ENCODE data around the gene PHYHD1. TPM values are rescaled to one million over a fixed set of nuclear protein-coding genes. Genes with fewer than 3 reads are reported as not detected.
A peak's percentile ranks its signal among the peaks of the same experiment; 100 is the strongest.

The PHYHD1 gene
- total RNA-seq, 2 donors from 2014 or later, result 36.4 to 50.9 TPM

- Histone ChIP-seq H3K27ac (peak overlapping the region; percentile 69 to 70), H3K4me3 (no peak overlapping the region)
- intact Hi-C loops (cut with DNase I), result no loop called here
Observed at GRCh38 chr9:128910906-128911305, 9.9 kb upstream of the PHYHD1 start.

DNA sequence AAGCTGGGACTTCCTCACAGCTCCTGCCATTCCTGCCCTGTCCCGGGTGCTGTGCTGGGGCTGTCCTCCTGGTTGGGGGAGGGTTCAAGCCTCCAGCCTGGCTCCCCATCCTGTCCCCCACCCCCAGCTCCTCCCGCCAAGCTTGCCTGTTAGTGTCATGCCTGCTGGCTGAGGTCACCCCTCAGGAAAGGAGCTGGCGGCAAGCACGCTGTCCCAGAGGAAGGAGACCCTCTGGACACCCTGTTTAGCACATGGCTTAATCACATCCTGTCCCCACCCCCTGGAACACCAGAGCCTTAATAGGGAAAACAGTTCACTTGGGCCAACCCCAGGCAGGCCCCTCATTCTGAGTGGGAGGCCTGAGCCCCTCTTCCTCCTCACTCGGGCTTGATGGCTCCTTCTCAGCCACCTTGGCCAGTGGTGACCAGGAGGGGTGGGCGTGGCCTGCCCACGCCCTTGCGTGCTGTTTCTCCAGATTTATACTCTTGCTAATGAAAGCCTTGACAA lies 9.2 kb upstream of the PHYHD1 start:
- peaks cover 35% of the 10 kb centered on the region for H3K4me1 ChIP-seq (replicated peaks)
- no peaks in the 10 kb centered on the region for H3K27me3 ChIP-seq (replicated peaks; ENCODE audit: insufficient read depth)
- H3K27ac ChIP-seq, result peak overlapping the region; percentile 69 to 70
- WGBS, result 37% methylated on average over 7 of the region's 8 CpGs
- peak; percentile 29 for TF ChIP-seq POLR2AphosphoS5 (IDR thresholded peaks at IDR 0.05)
- TF ChIP-seq, protein P1, sequence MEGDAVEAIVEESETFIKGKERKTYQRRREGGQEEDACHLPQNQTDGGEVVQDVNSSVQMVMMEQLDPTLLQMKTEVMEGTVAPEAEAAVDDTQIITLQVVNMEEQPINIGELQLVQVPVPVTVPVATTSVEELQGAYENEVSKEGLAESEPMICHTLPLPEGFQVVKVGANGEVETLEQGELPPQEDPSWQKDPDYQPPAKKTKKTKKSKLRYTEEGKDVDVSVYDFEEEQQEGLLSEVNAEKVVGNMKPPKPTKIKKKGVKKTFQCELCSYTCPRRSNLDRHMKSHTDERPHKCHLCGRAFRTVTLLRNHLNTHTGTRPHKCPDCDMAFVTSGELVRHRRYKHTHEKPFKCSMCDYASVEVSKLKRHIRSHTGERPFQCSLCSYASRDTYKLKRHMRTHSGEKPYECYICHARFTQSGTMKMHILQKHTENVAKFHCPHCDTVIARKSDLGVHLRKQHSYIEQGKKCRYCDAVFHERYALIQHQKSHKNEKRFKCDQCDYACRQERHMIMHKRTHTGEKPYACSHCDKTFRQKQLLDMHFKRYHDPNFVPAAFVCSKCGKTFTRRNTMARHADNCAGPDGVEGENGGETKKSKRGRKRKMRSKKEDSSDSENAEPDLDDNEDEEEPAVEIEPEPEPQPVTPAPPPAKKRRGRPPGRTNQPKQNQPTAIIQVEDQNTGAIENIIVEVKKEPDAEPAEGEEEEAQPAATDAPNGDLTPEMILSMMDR (IDR thresholded peaks at IDR 0.05), result no peak
- DNase-seq (ENCODE audit: low spot score), result no peak
- no peaks in the 10 kb centered on the region for H3K9me3 ChIP-seq
- intact Hi-C loops (cut with DNase I), result no loop called here
- no peak overlapping the region for H3K4me3 ChIP-seq
- H3K36me3 ChIP-seq, result peaks cover 15 to 20% of the 10 kb centered on the region in 2 donors

More at GRCh38 chr9:128910906-128911305, 9.9 kb upstream of the PHYHD1 start:
- Histone ChIP-seq H3K9me3 (no peaks in the 10 kb centered on the region), H3K27me3 (replicated peaks; ENCODE audit: insufficient read depth) (no peaks in the 10 kb centered on the region), H3K4me1 (replicated peaks) (peaks cover 28% of the 10 kb centered on the region), H3K36me3 (peaks cover 15 to 20% of the 10 kb centered on the region in 2 donors)
- WGBS, result 88% methylated on average over 6 of the region's 6 CpGs
- TF ChIP-seq POLR2A (IDR thresholded peaks at IDR 0.05) (no peak), POLR2AphosphoS5 (IDR thresholded peaks at IDR 0.05) (no peak)
- TF ChIP-seq, protein P1 (IDR thresholded peaks at IDR 0.05), result no peak
- DNase-seq (ENCODE audit: low spot score), result no peak

GRCh38 chr9:128912270-128912853 lies 8.4 kb upstream of the PHYHD1 start:
- 50% methylated on average over 15 of the region's 15 CpGs for WGBS
- H3K4me3 ChIP-seq, result no peak overlapping the region
- intact Hi-C loops (cut with DNase I), result no loop called here
- H3K4me1 ChIP-seq (replicated peaks), result peaks cover 38% of the 10 kb centered on the region
- no peaks in the 10 kb centered on the region for H3K9me3 ChIP-seq
- TF ChIP-seq POLR2A (IDR thresholded peaks at IDR 0.05), result peak; percentile 51
- TF ChIP-seq, protein P1 (IDR thresholded peaks at IDR 0.05), result no peak
- TF ChIP-seq POLR2AphosphoS5 (IDR thresholded peaks at IDR 0.05), result peak; percentile 57
- peak overlapping the region; percentile 69 to 70 for H3K27ac ChIP-seq
- H3K36me3 ChIP-seq, result peaks cover 14 to 20% of the 10 kb centered on the region in 2 donors
- no peak for DNase-seq (ENCODE audit: low spot score)
- no peaks in the 10 kb centered on the region for H3K27me3 ChIP-seq (replicated peaks; ENCODE audit: insufficient read depth)

DNA sequence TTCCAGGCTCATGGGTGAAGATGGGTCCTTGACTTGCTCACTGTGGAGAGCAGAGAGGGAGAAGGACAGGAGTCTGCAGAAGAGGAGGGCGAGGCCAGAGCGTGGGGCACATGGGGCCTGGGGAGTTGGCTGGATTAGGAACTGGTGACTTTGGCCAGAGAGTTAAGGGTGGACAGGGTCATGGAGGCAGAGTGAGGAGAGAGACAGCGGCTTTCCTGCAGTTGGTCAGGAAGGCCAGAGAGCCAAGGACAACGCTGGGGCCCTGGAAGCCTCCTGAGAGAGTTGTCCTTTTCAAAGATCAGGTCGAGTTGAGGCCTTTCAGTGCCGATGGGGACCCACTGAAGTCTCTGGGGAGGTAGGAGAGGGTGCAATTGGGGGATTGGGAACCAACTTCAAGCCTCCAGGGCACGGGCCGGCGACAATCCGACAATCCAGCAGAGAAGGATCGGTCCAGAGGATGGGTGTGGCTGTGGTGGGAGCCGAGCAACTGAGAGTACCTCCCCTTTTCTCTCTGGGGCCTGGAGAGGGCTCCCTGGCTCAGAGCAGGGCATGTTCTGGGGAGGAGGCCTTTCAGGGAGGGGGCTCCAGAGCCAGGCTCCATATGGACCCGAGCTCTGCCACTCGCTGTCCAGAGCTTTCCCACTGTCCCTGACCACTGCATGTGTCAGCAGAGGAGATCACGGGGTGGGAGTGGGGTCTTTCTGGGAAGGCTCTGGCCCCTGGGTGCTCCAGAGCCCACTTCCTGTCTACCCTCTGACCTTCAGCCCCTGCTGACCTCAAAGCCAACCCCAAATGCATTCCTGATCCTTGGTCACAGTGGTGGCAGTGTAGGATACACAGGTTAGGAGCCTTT lies 7.5 kb upstream of the PHYHD1 start:
- Histone ChIP-seq H3K27me3 (replicated peaks; ENCODE audit: insufficient read depth) (no peaks in the 10 kb centered on the region), H3K36me3 (peaks cover 5 to 17% of the 10 kb centered on the region in 2 donors), H3K9me3 (no peaks in the 10 kb centered on the region), H3K4me1 (replicated peaks) (peaks cover 38% of the 10 kb centered on the region), H3K27ac (peak overlapping the region; percentile 69 to 70), H3K4me3 (no peak overlapping the region)
- WGBS, result 72% methylated on average over 15 of the region's 15 CpGs
- no peak for DNase-seq (ENCODE audit: low spot score)
- intact Hi-C loops (cut with DNase I), result no loop called here
- TF ChIP-seq, protein P1 (IDR thresholded peaks at IDR 0.05), result no peak
- TF ChIP-seq POLR2A (IDR thresholded peaks at IDR 0.05) (no peak), POLR2AphosphoS5 (IDR thresholded peaks at IDR 0.05) (no peak)
